HCT116 (cell line): ENCODE measurements around the gene SORCS2.

Experiments
- CTCF ChIP-seq, 3 experiments: fragments of 200-600 bp in 1 of 3; sonication (generic) in 1 of 3; IDR thresholded peaks in 2 of 3; conservative IDR thresholded peaks in 1 of 3; 2 replicates each; pipeline ENCODE4 v1.5.1; 2012 to 2017; ENCODE audit warnings: low read depth in 2 of 3, low read length in 2 of 3, antibody characterized with exemption in 1 of 3, borderline replicate concordance in 1 of 3, control low read depth in 1 of 3, mild to moderate bottlenecking in 1 of 3, mixed read lengths in 1 of 3, mixed run types in 1 of 3, moderate library complexity in 1 of 3; ENCODE audit not compliant: insufficient read depth in 1 of 3
- ELF1 ChIP-seq: IDR thresholded peaks from 2 replicates; pipeline ENCODE4 v1.6.1; 2012; ENCODE audit warnings: low read depth, borderline replicate concordance
- EZH2 ChIP-seq: fragments of 200-600 bp; sonication (generic); IDR thresholded peaks from 2 replicates; pipeline ENCODE4 v1.6.1; 2017; ENCODE audit warnings: antibody characterized with exemption, mixed run types
- POLR2A ChIP-seq: IDR thresholded peaks from 2 replicates; pipeline ENCODE4 v1.7.0; 2011; ENCODE audit warnings: borderline replicate concordance; ENCODE audit not compliant: insufficient read depth, insufficient read length; ENCODE audit errors: extremely low read depth
- REST ChIP-seq: IDR thresholded peaks from 2 replicates; pipeline ENCODE4 v1.6.1; 2012; ENCODE audit warnings: low read depth
- SIN3A ChIP-seq: IDR thresholded peaks from 2 replicates; pipeline ENCODE4 v1.6.1; 2012; ENCODE audit warnings: low read depth
- ZBTB33 ChIP-seq: IDR thresholded peaks from 2 replicates; pipeline ENCODE4 v1.6.1; 2011; ENCODE audit warnings: mild to moderate bottlenecking, low read length, moderate library complexity; ENCODE audit not compliant: insufficient replicate concordance; ENCODE audit errors: extremely low read depth

GRCh38 chr4:7199771-7200441 lies 7.6 kb downstream of the SORCS2 start:
- TF ChIP-seq POLR2A: no peak
- TF ChIP-seq CTCF (IDR thresholded peaks at IDR 0.05 in 2 of 3, conservative IDR thresholded peaks at IDR 0.05 in 1 of 3; ENCODE audit: borderline replicate concordance in 1 of 3, insufficient read depth in 1 of 3, low read depth in 2 of 3, low read length in 2 of 3): no peak
- no peak for TF ChIP-seq ZBTB33
- TF ChIP-seq ELF1: no peak
- no peak for TF ChIP-seq REST
- no peak for TF ChIP-seq SIN3A
- TF ChIP-seq EZH2: no peak
